SH-SY5Y (cell line): ENCODE results near the gene PERP.

Experiments used
- GATA2 ChIP-seq: IDR thresholded peaks from 2 replicates; pipeline ENCODE4 v1.6.1; 2011; ENCODE audit warnings: mild to moderate bottlenecking, low read depth, low read length
- GATA3 ChIP-seq: IDR thresholded peaks from 2 replicates; pipeline ENCODE4 v1.6.1; 2011; ENCODE audit warnings: low read depth, mild to moderate bottlenecking, low read length, moderate library complexity

DNA sequence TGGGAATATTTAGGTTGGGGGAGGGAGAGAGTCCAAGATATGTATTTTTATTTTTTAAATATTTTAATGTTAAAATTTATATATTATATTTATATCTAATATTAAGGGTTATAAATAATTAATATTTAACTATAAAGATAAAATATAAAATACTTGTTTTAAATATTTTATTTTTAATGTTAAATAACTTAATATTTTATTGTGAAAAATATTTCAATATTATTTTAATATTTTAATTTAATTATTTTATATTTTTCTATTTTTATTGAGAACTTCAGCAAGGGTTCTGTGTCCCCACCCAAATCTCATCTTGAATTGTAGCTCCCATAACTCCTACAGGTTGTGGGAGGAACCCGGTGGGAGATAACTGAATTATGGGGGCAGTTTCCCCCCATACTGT, 34.0 kb downstream of the PERP start:
- TF ChIP-seq GATA2 (no peak), GATA3 (no peak)
